CD4-positive, alpha-beta memory T cell (primary cell): Measurements from ENCODE around the gene C12orf56. TPM values are rescaled to one million over a fixed set of nuclear protein-coding genes. Genes with fewer than 3 reads are reported as not detected.
"Not testable (repeated sequence)": the region's sequence is repeated elsewhere in the genome, so short reads cannot be mapped to it uniquely, and the experiment has no call there.

Experiments used
- CTCF ChIA-PET: fragments of 350-600 bp; sonication (Branson Sonifier 250); formaldehyde crosslinking; loops from one replicate; lab custom pipeline; 2021; ENCODE audit warnings: inconsistent platforms; ENCODE audit not compliant: partially characterized antibody; lab: Charles Lee
- POLR2A ChIA-PET: fragments of 350-600 bp; sonication (Branson Sonifier 250); formaldehyde crosslinking; loops from one replicate; lab custom pipeline; 2021; ENCODE audit not compliant: partially characterized antibody; lab: Charles Lee
- DNase-seq, 5 donors: peaks; one replicate each; pipeline versions ENCODE4 v3.0.0 to v3.0.0-alpha.2; 2020 to 2022; ENCODE audit warnings: mixed read lengths in 1 of 5
- H3K27ac ChIP-seq: one replicate; pipeline ENCODE4 v1.7.0; 2013; ENCODE audit warnings: low read depth, low read length
- H3K27me3 ChIP-seq: 2 replicates; pipeline ENCODE4 v1.7.0; 2013; ENCODE audit warnings: mild to moderate bottlenecking, low read length, moderate library complexity; ENCODE audit not compliant: insufficient read depth
- H3K36me3 ChIP-seq: 2 replicates; pipeline ENCODE4 v1.7.0; 2013; ENCODE audit warnings: mild to moderate bottlenecking, low read length, moderate library complexity; ENCODE audit not compliant: insufficient read depth
- H3K4me1 ChIP-seq: 2 replicates; pipeline ENCODE4 v1.7.0; 2013; ENCODE audit warnings: mild to moderate bottlenecking, low read length, moderate library complexity; ENCODE audit not compliant: insufficient read depth
- H3K4me3 ChIP-seq, 2 donors: one replicate each; pipeline ENCODE4 v1.7.0; 2013; ENCODE audit warnings: low read length in 2 of 2, mild to moderate bottlenecking in 1 of 2
- H3K9me3 ChIP-seq, 2 donors: one replicate each; pipeline ENCODE4 v1.7.0; 2013; ENCODE audit warnings: low read length in 2 of 2, control low read depth in 1 of 2; ENCODE audit not compliant: control insufficient read depth in 1 of 2
- H3K27ac Mint-ChIP-seq, 7 donors: one replicate each; pipeline ENCODE4 v1.8.0; 2020 to 2021; ENCODE audit warnings: mixed read lengths in 7 of 7, mild to moderate bottlenecking in 6 of 7, inconsistent platforms in 3 of 7, moderate library complexity in 3 of 7
- H3K27me3 Mint-ChIP-seq, 2 donors: one replicate each; pipeline ENCODE4 v1.8.0; 2020 to 2021; ENCODE audit warnings: mixed read lengths in 2 of 2
- H3K36me3 Mint-ChIP-seq, 2 donors: one replicate each; pipeline ENCODE4 v1.8.0; 2020 to 2021; ENCODE audit warnings: mixed read lengths in 2 of 2, inconsistent platforms in 1 of 2, mild to moderate bottlenecking in 1 of 2
- H3K4me1 Mint-ChIP-seq, 4 donors: one replicate each; pipeline ENCODE4 v1.8.0; 2020 to 2021; ENCODE audit warnings: mixed read lengths in 4 of 4, mild to moderate bottlenecking in 1 of 4
- H3K4me3 Mint-ChIP-seq, 8 donors: one replicate each; pipeline ENCODE4 v1.8.0; 2020 to 2021; ENCODE audit warnings: mixed read lengths in 8 of 8, mild to moderate bottlenecking in 7 of 8, moderate library complexity in 6 of 8, inconsistent platforms in 3 of 8
- H3K9me3 Mint-ChIP-seq, 8 donors: one replicate each; pipeline ENCODE4 v1.8.0; 2020 to 2021; ENCODE audit warnings: mixed read lengths in 8 of 8, mild to moderate bottlenecking in 5 of 8, inconsistent platforms in 3 of 8, moderate library complexity in 1 of 8
- intact Hi-C: fragments of 100-400 bp; cut with micrococcal nuclease; formaldehyde crosslinking; loops from one replicate; pipeline ENCODE4 v1.15.1; 2023
- polyA plus RNA-seq, 2 donors: library from polyadenylated mRNA; unstranded; fragments of 300-500 nt; fragmentation: Illumina TruSeq; gene quantifications; one replicate each; pipeline ENCODE4 v1.2.3, GENCODE V29; 2021
- total RNA-seq, 2 experiments: library from RNA; stranded (reverse); gene quantifications; one replicate each; pipeline ENCODE4 v1.2.3, GENCODE V29; 2021

Gene C12orf56
- total and polyA plus RNA-seq, 4 experiments from 2014 or later: not detected

DNA sequence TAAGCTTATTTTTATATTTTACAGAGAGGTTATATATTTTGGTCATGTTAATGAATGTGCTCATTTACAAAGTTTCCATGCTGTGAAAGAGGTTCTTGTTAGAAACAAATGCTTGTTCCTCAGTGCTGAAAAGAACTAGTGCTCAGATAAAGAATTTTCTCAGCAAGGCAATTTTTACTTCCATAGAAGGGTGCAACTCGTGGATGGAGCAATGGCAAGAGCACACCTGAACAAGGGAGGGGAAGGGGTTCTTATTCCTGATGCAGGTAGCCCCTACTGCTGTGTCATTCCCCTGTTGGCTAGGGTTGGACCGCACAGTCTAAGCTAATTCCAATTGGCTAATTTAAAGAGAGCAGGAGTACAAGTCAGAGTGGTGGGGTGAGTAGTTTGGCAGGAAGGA, 34.3 kb downstream of the C12orf56 start:
- H3K4me1 ChIP-seq, H3K36me3 Mint-ChIP-seq, intact Hi-C loops, H3K27me3 Mint-ChIP-seq, H3K9me3 ChIP-seq, H3K27me3 ChIP-seq, H3K4me3 Mint-ChIP-seq, CTCF ChIA-PET, H3K4me1 Mint-ChIP-seq, H3K4me3 ChIP-seq, H3K36me3 ChIP-seq, H3K27ac ChIP-seq, POLR2A ChIA-PET, H3K27ac Mint-ChIP-seq, DNase-seq: not testable (repeated sequence)
- peaks cover 0 to 24% (median 14%) of the 10 kb centered on the region in 8 donors for H3K9me3 Mint-ChIP-seq

DNA sequence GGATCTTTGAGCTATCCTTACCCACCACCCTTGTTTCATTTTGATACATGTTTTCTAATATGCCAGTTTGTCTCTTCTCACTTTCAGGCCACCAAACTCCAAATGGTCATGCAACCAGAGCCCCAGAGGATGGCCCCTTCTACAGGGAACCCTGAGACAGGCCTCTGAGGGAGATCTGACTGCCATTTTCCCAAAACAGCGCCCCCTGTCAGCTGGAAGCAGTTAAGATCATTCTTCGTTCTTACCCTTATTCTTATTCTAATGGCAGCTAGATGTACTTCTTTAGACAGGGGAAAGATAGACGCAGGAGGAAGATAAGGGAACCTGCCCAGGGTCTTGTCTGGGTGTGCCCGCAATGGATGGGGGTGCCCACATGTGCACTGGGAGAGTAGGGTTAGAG, 38.4 kb downstream of the C12orf56 start:
- H3K27ac Mint-ChIP-seq: no peak overlapping the region
- no peak for DNase-seq
- H3K4me1 Mint-ChIP-seq: no peaks in the 10 kb centered on the region
- H3K9me3 Mint-ChIP-seq: peaks cover 2 to 45% (median 24%) of the 10 kb centered on the region in 8 donors
- H3K36me3 Mint-ChIP-seq: peaks cover 5 to 6% of the 10 kb centered on the region in 2 donors
- no peaks in the 10 kb centered on the region for H3K27me3 ChIP-seq
- POLR2A ChIA-PET: no interaction called here
- H3K9me3 ChIP-seq: no peaks in the 10 kb centered on the region
- no peak overlapping the region for H3K27ac ChIP-seq
- H3K27me3 Mint-ChIP-seq: peaks cover 0 to 2% of the 10 kb centered on the region in 2 donors
- H3K36me3 ChIP-seq: no peaks in the 10 kb centered on the region
- H3K4me3 Mint-ChIP-seq: no peak overlapping the region
- intact Hi-C loops: no loop called here
- no peaks in the 10 kb centered on the region for H3K4me1 ChIP-seq
- CTCF ChIA-PET: no interaction called here
- H3K4me3 ChIP-seq: no peak overlapping the region

DNA sequence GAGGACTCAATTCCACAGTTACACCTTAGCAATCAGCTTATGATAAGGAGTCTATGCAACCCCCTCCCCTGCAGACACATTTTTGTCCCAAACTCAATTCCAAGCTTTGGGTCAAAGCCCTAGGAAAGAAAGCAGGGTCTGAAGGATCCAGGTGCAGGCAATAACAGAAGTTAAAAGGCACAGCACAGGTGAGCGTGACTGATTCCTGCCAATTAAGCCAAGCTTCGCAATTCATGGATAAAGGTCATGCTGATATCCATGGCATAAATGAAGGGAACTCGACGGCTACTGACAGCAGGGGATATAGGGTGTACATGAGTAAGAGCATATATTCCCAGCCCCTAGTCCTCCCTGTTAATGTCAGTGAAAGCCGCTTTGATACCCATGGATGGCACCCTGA, 39.3 kb downstream of the C12orf56 start:
- Mint-ChIP-seq H3K4me1 (no peaks in the 10 kb centered on the region), H3K4me3 (no peak overlapping the region), H3K9me3 (peaks cover 2 to 38% (median 20%) of the 10 kb centered on the region in 8 donors), H3K36me3 (peaks cover 1 to 6% of the 10 kb centered on the region in 2 donors), H3K27me3 (peaks cover 0 to 2% of the 10 kb centered on the region in 2 donors), H3K27ac (no peak overlapping the region)
- Histone ChIP-seq H3K9me3 (no peaks in the 10 kb centered on the region), H3K27ac (no peak overlapping the region), H3K36me3 (no peaks in the 10 kb centered on the region), H3K4me1 (no peaks in the 10 kb centered on the region), H3K4me3 (no peak overlapping the region), H3K27me3 (no peaks in the 10 kb centered on the region)
- intact Hi-C loops: no loop called here
- DNase-seq: no peak
- POLR2A ChIA-PET: no interaction called here
- CTCF ChIA-PET: no interaction called here

DNA sequence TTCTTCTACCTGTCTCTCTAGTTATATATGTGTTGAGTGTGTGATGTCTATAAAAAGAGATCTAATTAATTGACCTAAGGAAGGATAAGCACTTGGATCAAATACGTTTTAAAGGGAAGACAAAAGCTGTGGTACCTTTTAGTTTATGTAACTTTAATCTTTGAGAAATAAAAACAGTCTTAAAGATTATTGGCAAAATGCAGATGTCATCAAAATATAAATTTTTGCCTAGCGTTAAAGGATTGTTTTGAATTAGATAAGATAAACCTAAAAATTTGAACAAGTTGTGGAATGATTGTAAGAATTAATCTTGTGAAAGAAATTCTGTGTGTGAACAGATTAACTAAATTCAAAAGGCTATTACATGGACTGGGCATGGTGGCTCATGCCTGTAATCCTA, 42.9 kb downstream of the C12orf56 start:
- Mint-ChIP-seq H3K36me3 (peaks cover 0 to 3% of the 10 kb centered on the region in 2 donors), H3K4me3 (no peak overlapping the region), H3K27ac (no peak overlapping the region), H3K4me1 (no peaks in the 10 kb centered on the region), H3K27me3 (peaks cover 0 to 2% of the 10 kb centered on the region in 2 donors), H3K9me3 (peaks cover 2 to 44% (median 13%) of the 10 kb centered on the region in 8 donors)
- no peaks in the 10 kb centered on the region for H3K27me3 ChIP-seq
- ChIA-PET POLR2A (no interaction called here), CTCF (no interaction called here)
- H3K4me1 ChIP-seq: no peaks in the 10 kb centered on the region
- H3K4me3 ChIP-seq: no peak overlapping the region
- no peaks in the 10 kb centered on the region for H3K36me3 ChIP-seq
- intact Hi-C loops: no loop called here
- no peak for DNase-seq
- no peak overlapping the region for H3K27ac ChIP-seq
- no peaks in the 10 kb centered on the region for H3K9me3 ChIP-seq

DNA sequence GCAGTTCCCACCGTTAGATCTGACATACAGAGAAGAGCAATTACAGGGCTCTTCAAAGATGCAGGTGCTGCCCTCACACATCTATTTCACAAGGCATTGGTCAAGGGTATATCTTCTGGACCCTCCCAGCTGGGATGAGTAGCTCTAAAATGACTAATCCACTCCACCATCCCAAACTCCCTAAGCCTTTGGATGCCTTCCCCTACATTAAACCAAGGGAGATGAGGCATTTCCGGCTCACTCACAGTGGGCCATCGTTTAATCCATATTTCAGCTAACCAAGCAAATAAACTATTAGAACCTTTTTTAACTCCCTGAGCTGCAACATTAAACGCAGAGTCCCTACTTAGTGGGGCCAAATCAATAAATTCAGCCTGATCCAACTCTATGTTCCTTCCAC, 45.9 kb downstream of the C12orf56 start:
- H3K36me3 ChIP-seq, DNase-seq, H3K27me3 Mint-ChIP-seq, H3K36me3 Mint-ChIP-seq, H3K4me1 ChIP-seq, H3K4me1 Mint-ChIP-seq, H3K9me3 ChIP-seq, CTCF ChIA-PET, H3K27ac Mint-ChIP-seq, H3K27me3 ChIP-seq, H3K27ac ChIP-seq, H3K4me3 ChIP-seq, H3K4me3 Mint-ChIP-seq, POLR2A ChIA-PET, intact Hi-C loops: not testable (repeated sequence)
- H3K9me3 Mint-ChIP-seq: peaks cover 0 to 33% (median 13%) of the 10 kb centered on the region in 8 donors

DNA sequence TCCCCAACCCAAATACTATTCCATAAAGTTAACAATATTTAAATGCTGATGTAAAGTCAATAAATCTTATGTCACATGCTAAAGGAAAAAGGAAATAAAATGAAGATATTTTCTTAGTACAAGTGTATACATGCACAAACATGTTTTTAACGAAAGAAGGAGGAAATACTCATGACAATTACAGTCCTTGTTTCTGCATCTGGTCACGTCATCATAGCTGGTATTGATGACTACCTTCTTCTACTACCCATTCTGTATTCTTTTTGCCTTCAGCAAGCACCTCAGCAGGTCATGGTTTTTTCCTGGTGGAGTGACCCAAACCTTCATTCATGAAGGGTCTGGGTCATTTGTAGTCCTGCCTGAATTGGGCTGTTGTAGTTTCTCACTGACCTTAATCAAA, 50.0 kb downstream of the C12orf56 start:
- H3K4me1 ChIP-seq, H3K4me3 Mint-ChIP-seq, DNase-seq, H3K36me3 Mint-ChIP-seq, intact Hi-C loops, H3K9me3 ChIP-seq, H3K27ac ChIP-seq, POLR2A ChIA-PET, CTCF ChIA-PET, H3K27ac Mint-ChIP-seq, H3K36me3 ChIP-seq, H3K27me3 Mint-ChIP-seq, H3K27me3 ChIP-seq, H3K4me3 ChIP-seq, H3K4me1 Mint-ChIP-seq: not testable (repeated sequence)
- peaks cover 0 to 18% (median 6%) of the 10 kb centered on the region in 8 donors for H3K9me3 Mint-ChIP-seq

DNA sequence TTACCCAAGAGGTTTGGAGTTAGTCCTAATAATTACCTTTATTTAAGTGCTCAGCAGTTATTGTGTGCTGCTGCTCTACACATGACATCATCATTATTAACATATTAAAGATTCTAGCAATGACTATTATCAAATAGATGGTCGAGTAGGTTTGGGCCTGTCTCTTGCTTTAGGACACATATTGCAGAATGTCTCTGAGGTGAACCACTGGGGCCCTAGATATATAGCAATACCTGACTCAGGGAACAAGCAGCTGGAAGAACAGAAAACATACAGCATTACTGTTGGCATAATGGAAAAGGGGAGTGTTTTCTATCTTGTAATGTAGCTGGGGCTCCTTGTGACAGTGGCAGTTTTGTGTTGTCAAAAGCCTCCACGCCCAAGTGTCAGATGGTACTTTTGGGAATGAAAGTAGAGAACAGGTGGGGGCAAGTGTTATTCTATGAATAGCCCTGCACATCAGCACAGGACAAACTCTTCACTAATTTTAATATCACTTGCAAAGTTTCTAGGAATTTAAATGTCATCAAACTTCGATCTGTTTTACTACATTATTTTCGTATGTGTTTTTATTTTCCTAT, 54.6 kb downstream of the C12orf56 start:
- Histone ChIP-seq H3K9me3 (no peaks in the 10 kb centered on the region), H3K27me3 (no peaks in the 10 kb centered on the region), H3K4me1 (no peaks in the 10 kb centered on the region), H3K4me3 (no peak overlapping the region), H3K27ac (no peak overlapping the region), H3K36me3 (no peaks in the 10 kb centered on the region)
- Mint-ChIP-seq H3K27me3 (peaks cover 0 to 3% of the 10 kb centered on the region in 2 donors), H3K4me3 (no peak overlapping the region), H3K27ac (no peak overlapping the region), H3K9me3 (peaks cover 0 to 10% (median 6%) of the 10 kb centered on the region in 8 donors), H3K36me3 (peaks cover 0 to 2% of the 10 kb centered on the region in 2 donors), H3K4me1 (no peaks in the 10 kb centered on the region)
- DNase-seq: no peak
- intact Hi-C loops: no loop called here
- ChIA-PET CTCF (no interaction called here), POLR2A (no interaction called here)

DNA sequence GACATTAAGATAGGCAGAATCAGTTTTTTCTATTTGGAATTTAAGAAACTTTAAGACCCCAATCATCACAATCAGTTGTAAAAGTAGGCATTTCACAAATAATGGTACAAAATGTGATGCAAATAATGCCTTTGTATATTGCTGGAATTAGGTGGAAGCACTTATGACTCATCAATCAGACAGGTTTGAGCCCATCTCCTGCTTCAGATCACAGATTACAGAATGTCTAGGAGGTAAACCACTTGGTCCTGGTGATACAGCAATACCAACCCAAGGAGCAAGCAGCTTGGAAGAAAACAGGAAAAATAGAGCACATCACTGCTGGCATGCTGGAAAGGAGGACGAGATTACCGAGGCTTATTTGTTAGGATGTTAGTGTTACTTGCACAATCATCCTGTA, 57.6 kb downstream of the C12orf56 start:
- ChIA-PET POLR2A (no interaction called here), CTCF (no interaction called here)
- Histone ChIP-seq H3K27me3 (no peaks in the 10 kb centered on the region), H3K4me1 (no peaks in the 10 kb centered on the region), H3K9me3 (no peaks in the 10 kb centered on the region), H3K4me3 (no peak overlapping the region), H3K27ac (no peak overlapping the region), H3K36me3 (no peaks in the 10 kb centered on the region)
- no peaks in the 10 kb centered on the region for H3K9me3 Mint-ChIP-seq
- H3K4me1 Mint-ChIP-seq: no peaks in the 10 kb centered on the region
- peaks cover 2 to 4% of the 10 kb centered on the region in 2 donors for H3K27me3 Mint-ChIP-seq
- no peaks in the 10 kb centered on the region for H3K36me3 Mint-ChIP-seq
- H3K27ac Mint-ChIP-seq: no peak overlapping the region
- DNase-seq: no peak
- intact Hi-C loops: no loop called here
- no peak overlapping the region for H3K4me3 Mint-ChIP-seq
